IMR-90 (cell line): ENCODE data around the gene INPP5A. TPM values are rescaled to one million over a fixed set of nuclear protein-coding genes. Genes with fewer than 3 reads are reported as not detected.

Source experiments
- ATAC-seq: fragments of 200-7000 bp; cut with Tn5 transposase; 2 replicates; pipeline ENCODE4 v1.9.1; 2020; ENCODE audit warnings: low read depth, mild to moderate bottlenecking, moderate library complexity
- BruUV-seq: library from RNA; stranded (reverse); fragments of 400-500 nt; replicated peaks from 2 replicates; lab custom pipeline; 2021; lab: Mats Ljungman, UMichigan
- CTCF ChIA-PET: fragments of 300-600 bp; formaldehyde crosslinking; extraction: SDS; loops from one replicate; lab custom pipeline; 2021; ENCODE audit warnings: antibody characterized with exemption; lab: Yijun Ruan, JAX
- POLR2A ChIA-PET: fragments of 300-600 bp; sonication (Branson Sonifier 250); formaldehyde crosslinking; loops from one replicate; lab custom pipeline; 2022; ENCODE audit warnings: antibody characterized with exemption; ENCODE audit not compliant: unreplicated experiment; lab: Charles Lee
- DNase-seq: peaks from one replicate; pipeline ENCODE4 v3.0.0; 2013
- H2AFZ ChIP-seq: replicated peaks from 2 replicates; pipeline ENCODE3; 2013; ENCODE audit warnings: low read length, mild to moderate bottlenecking; ENCODE audit not compliant: poor library complexity
- H2AK5ac ChIP-seq: 2 replicates; pipeline ENCODE4 v1.6.1; 2013; ENCODE audit warnings: low read depth, low read length, inconsistent platforms
- H2AK9ac ChIP-seq: replicated peaks from 2 replicates; pipeline ENCODE3; 2013; ENCODE audit warnings: mild to moderate bottlenecking, low read depth, low read length, moderate library complexity; ENCODE audit not compliant: poor library complexity
- H2BK120ac ChIP-seq: 2 replicates; pipeline ENCODE4 v1.6.1; 2013; ENCODE audit warnings: low read depth, low read length, inconsistent platforms
- H2BK15ac ChIP-seq: 3 replicates; pipeline ENCODE4 v1.6.1; 2013; ENCODE audit warnings: low read depth, low read length, inconsistent platforms
- H2BK20ac ChIP-seq: 2 replicates; pipeline ENCODE4 v1.6.1; 2013; ENCODE audit warnings: low read depth, mild to moderate bottlenecking, inconsistent platforms, low read length, moderate library complexity
- H2BK5ac ChIP-seq: 2 replicates; pipeline ENCODE4 v1.6.1; 2013; ENCODE audit warnings: mild to moderate bottlenecking, low read depth, low read length, inconsistent platforms; ENCODE audit not compliant: poor library complexity, severe bottlenecking
- H3K14ac ChIP-seq: replicated peaks from 2 replicates; pipeline ENCODE4 v1.6.1; 2013; ENCODE audit warnings: low read depth, low read length, inconsistent platforms
- H3K18ac ChIP-seq: 2 replicates; pipeline ENCODE4 v1.6.1; 2013; ENCODE audit warnings: low read depth, low read length, control low read depth
- H3K23ac ChIP-seq: 2 replicates; pipeline ENCODE4 v1.6.1; 2013; ENCODE audit warnings: low read depth, low read length, inconsistent platforms
- H3K27ac ChIP-seq: 2 replicates; pipeline ENCODE4 v1.5.1; 2013; ENCODE audit warnings: mild to moderate bottlenecking, control low read depth, low read length; ENCODE audit not compliant: insufficient read depth
- H3K27me3 ChIP-seq: 2 replicates; pipeline ENCODE4 v1.6.1; 2013; ENCODE audit warnings: low read length; ENCODE audit not compliant: control insufficient read depth, insufficient read depth
- H3K36me3 ChIP-seq: 2 replicates; pipeline ENCODE4 v1.6.1; 2013; ENCODE audit warnings: low read length, mixed read lengths; ENCODE audit not compliant: control insufficient read depth, insufficient read depth
- H3K4ac ChIP-seq: 2 replicates; pipeline ENCODE4 v1.6.1; 2013; ENCODE audit warnings: low read depth, low read length, inconsistent platforms
- H3K4me1 ChIP-seq: 2 replicates; pipeline ENCODE4 v1.6.1; 2013; ENCODE audit warnings: low read length, mixed read lengths; ENCODE audit not compliant: control insufficient read depth, insufficient read depth
- H3K4me2 ChIP-seq: 2 replicates; pipeline ENCODE4 v1.6.1; 2013; ENCODE audit warnings: low read depth, mild to moderate bottlenecking, control low read depth, low read length, moderate library complexity
- H3K4me3 ChIP-seq: 2 replicates; pipeline ENCODE4 v1.5.1; 2013; ENCODE audit warnings: low read depth, mild to moderate bottlenecking, control low read depth, low read length, moderate library complexity; ENCODE audit not compliant: insufficient read depth
- H3K56ac ChIP-seq: 2 replicates; pipeline ENCODE4 v1.6.1; 2013; ENCODE audit warnings: low read length, inconsistent platforms; ENCODE audit not compliant: insufficient read depth; ENCODE audit errors: extremely low read depth
- H3K79me1 ChIP-seq, 2 experiments: 2 replicates each; pipeline ENCODE4 v1.6.1; 2013; ENCODE audit warnings: low read length in 2 of 2, inconsistent platforms in 1 of 2, low read depth in 1 of 2
- H3K9ac ChIP-seq: 2 replicates; pipeline ENCODE4 v1.6.1; 2013; ENCODE audit warnings: low read depth, low read length, control low read depth
- H3K9me1 ChIP-seq: 2 replicates; pipeline ENCODE4 v1.6.1; 2013; ENCODE audit warnings: low read length, inconsistent platforms; ENCODE audit not compliant: insufficient read depth
- H3K9me3 ChIP-seq: 2 replicates; pipeline ENCODE4 v1.6.1; 2013; ENCODE audit warnings: low read length; ENCODE audit not compliant: control insufficient read depth, insufficient read depth
- H4K20me1 ChIP-seq: 2 replicates; pipeline ENCODE4 v1.6.1; 2013; ENCODE audit warnings: low read length, inconsistent platforms; ENCODE audit not compliant: insufficient read depth
- H4K5ac ChIP-seq: 2 replicates; pipeline ENCODE4 v1.6.1; 2013; ENCODE audit warnings: mild to moderate bottlenecking, low read depth, low read length, control low read depth
- H4K8ac ChIP-seq, 2 experiments: 2 replicates each; pipeline ENCODE4 v1.6.1; 2013; ENCODE audit warnings: low read depth in 2 of 2, low read length in 2 of 2, control low read depth in 1 of 2, inconsistent platforms in 1 of 2
- H4K91ac ChIP-seq: 2 replicates; pipeline ENCODE4 v1.6.1; 2013; ENCODE audit warnings: low read depth, low read length, inconsistent platforms; ENCODE audit not compliant: insufficient read depth
- BHLHE40 ChIP-seq: fragments of 150-350 bp; IDR thresholded peaks from 2 replicates; pipeline ENCODE4 v1.6.1; 2016; ENCODE audit warnings: mild to moderate bottlenecking, low read depth, low read length
- CEBPB ChIP-seq: IDR thresholded peaks from 2 replicates; pipeline ENCODE4 v1.6.1; 2012; ENCODE audit warnings: low read depth, low read length, improper control_type of control experiment
- CHD1 ChIP-seq: IDR thresholded peaks from 2 replicates; pipeline ENCODE4 v1.6.1; 2012; ENCODE audit warnings: low read depth, low read length, improper control_type of control experiment
- FOS ChIP-seq: fragments of 150-350 bp; IDR thresholded peaks from 2 replicates; pipeline ENCODE4 v1.6.1; 2016; ENCODE audit warnings: low read depth, low read length
- MAFK ChIP-seq: IDR thresholded peaks from 2 replicates; pipeline ENCODE4 v1.6.1; 2012; ENCODE audit warnings: low read depth, low read length, improper control_type of control experiment
- MAZ ChIP-seq: IDR thresholded peaks from 2 replicates; pipeline ENCODE4 v1.6.1; 2012; ENCODE audit warnings: low read depth, mild to moderate bottlenecking, low read length, improper control_type of control experiment, moderate library complexity, borderline replicate concordance
- MXI1 ChIP-seq: IDR thresholded peaks from 2 replicates; pipeline ENCODE4 v1.6.1; 2012; ENCODE audit warnings: low read depth, mild to moderate bottlenecking, low read length, moderate library complexity, borderline replicate concordance
- NFE2L2 ChIP-seq: fragments of 150-350 bp; IDR thresholded peaks from 2 replicates; pipeline ENCODE4 v1.6.1; 2016; ENCODE audit warnings: low read depth, mild to moderate bottlenecking, low read length
- POLR2A ChIP-seq: IDR thresholded peaks from 2 replicates; pipeline ENCODE4 v1.6.1; 2012; ENCODE audit warnings: mild to moderate bottlenecking, low read depth, low read length
- RAD21 ChIP-seq: IDR thresholded peaks from 2 replicates; pipeline ENCODE4 v1.6.1; 2012; ENCODE audit warnings: low read length, improper control_type of control experiment
- RCOR1 ChIP-seq: IDR thresholded peaks from 2 replicates; pipeline ENCODE4 v1.6.1; 2012; ENCODE audit warnings: mild to moderate bottlenecking, low read length, improper control_type of control experiment; ENCODE audit not compliant: insufficient replicate concordance
- RFX5 ChIP-seq: IDR thresholded peaks from 2 replicates; pipeline ENCODE4 v1.8.0; 2012; ENCODE audit warnings: low read depth, mild to moderate bottlenecking, low read length, moderate library complexity
- SMC3 ChIP-seq: fragments of 150-350 bp; IDR thresholded peaks from 2 replicates; pipeline ENCODE4 v1.6.1; 2016; ENCODE audit warnings: low read depth, mild to moderate bottlenecking, antibody characterized with exemption, low read length, moderate library complexity
- WGBS, 2 experiments: methylation state at CpG; one replicate each; pipeline versions ENCODE4 v1.1.5 to v1.1.7; 2013; ENCODE audit warnings: missing lambda C conversion rate in 2 of 2; ENCODE audit not compliant: insufficient read length in 1 of 2; ENCODE audit errors: extremely low coverage in 2 of 2; 5-methylcytosine and 5-hydroxymethylcytosine counted together
- dilution Hi-C: fragments of 300-500 bp; cut with HindIII; formaldehyde crosslinking; loops from one replicate; pipeline ENCODE4 v1.14.3; 2018; ENCODE audit warnings: low sequenced_read_pairs; ENCODE audit not compliant: unreplicated experiment
- in situ Hi-C: fragments of 300-500 bp; cut with MboI; formaldehyde crosslinking; loops from 3 replicates; pipeline ENCODE4 v1.14.3; 2019; ENCODE audit warnings: low sequenced_read_pairs, inconsistent platforms, mixed read lengths
- intact Hi-C: fragments of 100-400 bp; cut with micrococcal nuclease; formaldehyde crosslinking; loops from 2 replicates; pipeline ENCODE4 v1.10.0; 2022
- polyA plus RNA-seq, 3 experiments: library from polyadenylated mRNA; depleted of rRNA; stranded (reverse); fragments of >200 nt; gene quantifications; 2 replicates each; pipeline ENCODE4 v1.2.3, GENCODE V29; 2012; ENCODE audit warnings: low replicate concordance in 1 of 3
- total RNA-seq: library from RNA; depleted of rRNA; stranded (reverse); fragments of >200 nt; gene quantifications from 2 replicates; pipeline ENCODE4 v1.2.3, GENCODE V29; 2012
- TF ChIP-seq, protein P1 (sequence below): conservative IDR thresholded peaks from 2 replicates; pipeline ENCODE4 v1.5.1; 2012; ENCODE audit warnings: mild to moderate bottlenecking, low read depth, low read length, improper control_type of control experiment
- TF ChIP-seq, protein P2 (sequence below): fragments of 150-350 bp; IDR thresholded peaks from 2 replicates; pipeline ENCODE4 v1.6.1; 2017; ENCODE audit warnings: mild to moderate bottlenecking, antibody characterized with exemption, low read length, low read depth
- TF ChIP-seq, protein P3 (sequence below): fragments of 150-350 bp; IDR thresholded peaks from 2 replicates; pipeline ENCODE4 v1.6.1; 2016; ENCODE audit warnings: low read depth, mild to moderate bottlenecking, low read length, moderate library complexity, borderline replicate concordance

The INPP5A gene
- total and polyA plus RNA-seq, 2 of the 4 experiments (the other 2 are of a cell fraction), result 21.4 to 36.7 TPM

DNA sequence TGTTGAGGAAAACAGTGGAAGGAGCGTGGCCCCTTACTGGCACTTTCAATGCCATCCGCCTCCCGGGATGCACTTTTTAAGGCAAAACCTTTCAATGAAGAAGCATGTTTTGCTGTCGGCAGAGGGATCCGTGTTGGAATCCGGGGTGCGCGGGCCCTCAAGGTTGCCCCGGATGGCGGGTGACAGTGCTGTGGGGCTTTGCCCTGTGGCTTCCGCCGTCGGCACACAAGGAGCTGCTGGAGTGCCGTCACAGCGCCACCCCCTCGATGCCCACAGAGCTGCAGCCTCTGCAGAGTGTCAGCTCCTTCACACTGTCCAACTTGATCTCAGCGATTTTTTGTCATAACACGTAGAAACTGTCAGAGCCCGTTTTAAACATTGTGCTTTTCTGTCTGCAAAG lies 189.4 kb downstream of the INPP5A start:
- H2BK5ac ChIP-seq, result no peak overlapping the region
- no peaks in the 10 kb centered on the region; the same call in 1 of the 2 replicates for H3K9me1 ChIP-seq
- no peak overlapping the region for H2BK15ac ChIP-seq
- no peak overlapping the region for H2AFZ ChIP-seq
- peaks cover 0 to 2% of the 10 kb centered on the region in 2 experiments; a peak in 1 of 4 replicates for H3K79me1 ChIP-seq
- no peaks in the 10 kb centered on the region for H4K20me1 ChIP-seq
- no peak for ATAC-seq
- no peak overlapping the region for H4K91ac ChIP-seq
- no peak overlapping the region for H3K4ac ChIP-seq
- peaks cover 4% of the 10 kb centered on the region; the same call in 1 of the 2 replicates for H3K4me1 ChIP-seq
- no peak overlapping the region for H3K4me2 ChIP-seq
- no peaks in the 10 kb centered on the region for H3K27me3 ChIP-seq
- in situ Hi-C loops (no loop called here), dilution Hi-C loops (no loop called here), intact Hi-C loops (no loop called here)
- POLR2A ChIA-PET, result no interaction called here
- H3K18ac ChIP-seq, result no peak overlapping the region
- H3K9ac ChIP-seq, result no peak overlapping the region
- H3K14ac ChIP-seq, result no peak overlapping the region
- H2BK120ac ChIP-seq, result no peak overlapping the region
- H2AK9ac ChIP-seq, result no peak overlapping the region
- H2BK20ac ChIP-seq, result no peak overlapping the region
- H3K23ac ChIP-seq, result no peak overlapping the region
- BruUV-seq, result no TSS peak
- CTCF ChIA-PET, result no interaction called here
- no peak overlapping the region for H3K56ac ChIP-seq
- H4K5ac ChIP-seq, result no peak overlapping the region
- H4K8ac ChIP-seq, result no peak overlapping the region
- H3K27ac ChIP-seq, result no peak overlapping the region
- TF ChIP-seq CHD1 (no peak), FOS (no peak), SMC3 (no peak), NFE2L2 (no peak), CEBPB (no peak), RFX5 (no peak), POLR2A (no peak), BHLHE40 (no peak), MAZ (no peak), MXI1 (no peak), RAD21 (no peak), RCOR1 (no peak), MAFK (no peak)
- TF ChIP-seq, protein P1, sequence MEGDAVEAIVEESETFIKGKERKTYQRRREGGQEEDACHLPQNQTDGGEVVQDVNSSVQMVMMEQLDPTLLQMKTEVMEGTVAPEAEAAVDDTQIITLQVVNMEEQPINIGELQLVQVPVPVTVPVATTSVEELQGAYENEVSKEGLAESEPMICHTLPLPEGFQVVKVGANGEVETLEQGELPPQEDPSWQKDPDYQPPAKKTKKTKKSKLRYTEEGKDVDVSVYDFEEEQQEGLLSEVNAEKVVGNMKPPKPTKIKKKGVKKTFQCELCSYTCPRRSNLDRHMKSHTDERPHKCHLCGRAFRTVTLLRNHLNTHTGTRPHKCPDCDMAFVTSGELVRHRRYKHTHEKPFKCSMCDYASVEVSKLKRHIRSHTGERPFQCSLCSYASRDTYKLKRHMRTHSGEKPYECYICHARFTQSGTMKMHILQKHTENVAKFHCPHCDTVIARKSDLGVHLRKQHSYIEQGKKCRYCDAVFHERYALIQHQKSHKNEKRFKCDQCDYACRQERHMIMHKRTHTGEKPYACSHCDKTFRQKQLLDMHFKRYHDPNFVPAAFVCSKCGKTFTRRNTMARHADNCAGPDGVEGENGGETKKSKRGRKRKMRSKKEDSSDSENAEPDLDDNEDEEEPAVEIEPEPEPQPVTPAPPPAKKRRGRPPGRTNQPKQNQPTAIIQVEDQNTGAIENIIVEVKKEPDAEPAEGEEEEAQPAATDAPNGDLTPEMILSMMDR, result no peak
- TF ChIP-seq, protein P2, sequence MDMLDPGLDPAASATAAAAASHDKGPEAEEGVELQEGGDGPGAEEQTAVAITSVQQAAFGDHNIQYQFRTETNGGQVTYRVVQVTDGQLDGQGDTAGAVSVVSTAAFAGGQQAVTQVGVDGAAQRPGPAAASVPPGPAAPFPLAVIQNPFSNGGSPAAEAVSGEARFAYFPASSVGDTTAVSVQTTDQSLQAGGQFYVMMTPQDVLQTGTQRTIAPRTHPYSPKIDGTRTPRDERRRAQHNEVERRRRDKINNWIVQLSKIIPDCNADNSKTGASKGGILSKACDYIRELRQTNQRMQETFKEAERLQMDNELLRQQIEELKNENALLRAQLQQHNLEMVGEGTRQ, result no peak
- TF ChIP-seq, protein P3, sequence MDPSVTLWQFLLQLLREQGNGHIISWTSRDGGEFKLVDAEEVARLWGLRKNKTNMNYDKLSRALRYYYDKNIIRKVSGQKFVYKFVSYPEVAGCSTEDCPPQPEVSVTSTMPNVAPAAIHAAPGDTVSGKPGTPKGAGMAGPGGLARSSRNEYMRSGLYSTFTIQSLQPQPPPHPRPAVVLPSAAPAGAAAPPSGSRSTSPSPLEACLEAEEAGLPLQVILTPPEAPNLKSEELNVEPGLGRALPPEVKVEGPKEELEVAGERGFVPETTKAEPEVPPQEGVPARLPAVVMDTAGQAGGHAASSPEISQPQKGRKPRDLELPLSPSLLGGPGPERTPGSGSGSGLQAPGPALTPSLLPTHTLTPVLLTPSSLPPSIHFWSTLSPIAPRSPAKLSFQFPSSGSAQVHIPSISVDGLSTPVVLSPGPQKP, result no peak
- H3K4me3 ChIP-seq, result no peak overlapping the region
- 97% methylated on average over 14 of the region's 19 CpGs; no CpG with 5 or more reads in 1 of the 2 experiments for WGBS, 2 experiments
- H3K9me3 ChIP-seq, result no peaks in the 10 kb centered on the region
- H2AK5ac ChIP-seq, result no peak overlapping the region
- no peak for DNase-seq
- peaks cover 5% of the 10 kb centered on the region for H3K36me3 ChIP-seq
